ENCODE data around the gene BRPF1. TPM values are rescaled to one million over a fixed set of nuclear protein-coding genes. Genes with fewer than 3 reads are reported as not detected.

BRPF1 gene
- total RNA-seq, 1 donor from 2014 or later = 18.7 TPM

DNA sequence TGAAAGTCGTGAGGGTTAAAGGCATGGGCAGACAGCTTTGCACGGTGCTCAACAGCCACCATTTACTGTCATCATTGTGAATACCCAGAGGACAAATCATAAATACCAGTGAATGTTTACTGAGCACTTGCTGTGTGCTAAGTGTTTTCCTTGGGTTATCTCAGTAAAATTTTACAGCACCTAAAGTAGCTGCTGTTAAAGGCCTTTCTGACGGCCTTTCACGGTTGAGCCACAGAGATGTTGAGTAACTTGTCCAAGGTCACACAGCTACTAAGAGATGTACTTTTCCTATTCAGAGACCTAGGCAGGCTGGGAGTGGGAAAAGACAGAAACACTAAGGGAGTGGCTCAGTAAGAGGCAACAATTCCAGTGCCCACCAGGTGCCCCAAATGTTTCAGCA is 28.3 kb upstream of the BRPF1 start:
- DNase-seq (ENCODE audit: low read depth in 2 of 2) = no peak

DNA sequence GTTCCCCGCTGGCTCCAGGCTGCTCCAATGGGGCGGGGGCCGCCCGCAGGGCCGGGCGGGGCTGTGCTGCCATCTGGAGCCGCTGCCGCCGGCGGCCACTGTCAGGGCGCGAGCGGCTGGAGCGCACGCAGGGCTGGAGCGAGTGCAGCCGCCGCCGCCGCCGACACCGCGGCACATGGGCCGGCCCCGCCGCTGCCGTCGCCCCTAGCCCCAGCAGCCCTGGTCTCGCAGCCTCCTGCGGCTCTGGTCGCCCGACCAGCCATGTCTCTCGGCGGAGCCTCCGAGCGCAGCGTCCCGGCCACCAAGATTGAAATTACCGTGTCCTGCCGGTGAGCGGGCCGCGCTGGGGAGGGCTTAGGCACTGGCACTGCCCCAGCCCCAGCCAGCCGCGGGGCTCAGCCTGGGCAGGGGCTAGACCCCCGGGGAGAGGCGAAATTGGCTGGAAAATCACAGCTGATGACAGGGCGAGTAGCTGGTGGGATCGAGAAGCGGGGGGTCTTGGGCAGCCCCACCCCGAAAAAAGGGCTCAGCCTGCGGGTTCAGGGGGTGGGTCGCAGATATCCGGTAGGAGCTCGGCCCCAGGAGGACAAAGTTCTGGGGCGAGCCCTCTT is 27.7 kb upstream of the BRPF1 start, which contains the start of gene CPNE9:
Gene CPNE9 (plus strand): TSS at position 98 of the 611 bp plus-strand sequence. CDS start 164 bp downstream, at position 262.
- DNase-seq (ENCODE audit: low read depth in 2 of 2) = no peak

DNA sequence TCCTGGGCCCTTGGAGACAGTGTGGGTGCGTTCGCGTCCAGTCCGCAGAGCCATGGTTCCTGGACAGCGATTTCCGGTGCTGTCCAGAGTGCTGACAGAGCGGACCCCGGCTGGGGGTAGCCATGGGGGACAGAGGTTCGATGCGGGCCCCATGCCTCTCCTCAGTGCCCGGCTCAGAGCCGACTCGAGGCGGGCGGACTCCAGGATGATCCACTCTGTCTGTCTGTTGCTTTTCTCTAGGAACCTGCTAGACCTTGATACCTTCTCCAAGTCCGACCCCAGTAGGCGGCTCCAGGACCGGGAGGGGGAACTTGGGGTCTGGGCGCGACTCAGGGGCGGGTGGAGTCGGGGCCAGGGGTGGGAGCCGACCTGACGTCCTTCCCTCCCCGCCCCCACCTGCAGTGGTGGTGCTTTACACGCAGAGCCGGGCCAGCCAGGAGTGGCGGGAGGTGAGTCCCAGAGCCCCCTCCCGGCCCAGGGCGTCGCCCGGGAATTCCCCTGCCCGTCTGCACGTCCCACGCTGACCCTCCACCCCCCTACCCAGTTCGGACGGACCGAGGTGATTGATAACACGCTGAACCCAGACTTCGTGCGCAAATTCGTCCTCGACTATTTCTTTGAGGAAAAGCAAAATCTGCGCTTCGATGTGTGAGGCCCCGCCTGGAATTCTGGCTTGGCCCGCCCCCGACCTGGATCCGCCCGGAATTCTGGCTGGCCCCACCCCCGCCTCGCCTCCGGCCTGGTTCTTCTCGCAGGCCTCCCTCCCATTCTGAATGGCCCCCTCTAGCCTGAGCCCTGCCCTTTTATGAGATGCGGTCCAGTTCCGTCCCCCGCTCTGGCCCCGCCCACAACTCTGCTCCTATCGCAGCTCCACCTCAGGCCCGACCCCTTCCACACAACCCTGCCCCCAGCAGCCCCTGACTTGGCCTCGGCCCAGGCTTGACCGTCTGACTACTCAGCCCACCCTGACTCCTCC is 26.9 kb upstream of the BRPF1 start:
- DNase-seq (ENCODE audit: low read depth in 2 of 2) = peak; percentile 35 to 42

DNA sequence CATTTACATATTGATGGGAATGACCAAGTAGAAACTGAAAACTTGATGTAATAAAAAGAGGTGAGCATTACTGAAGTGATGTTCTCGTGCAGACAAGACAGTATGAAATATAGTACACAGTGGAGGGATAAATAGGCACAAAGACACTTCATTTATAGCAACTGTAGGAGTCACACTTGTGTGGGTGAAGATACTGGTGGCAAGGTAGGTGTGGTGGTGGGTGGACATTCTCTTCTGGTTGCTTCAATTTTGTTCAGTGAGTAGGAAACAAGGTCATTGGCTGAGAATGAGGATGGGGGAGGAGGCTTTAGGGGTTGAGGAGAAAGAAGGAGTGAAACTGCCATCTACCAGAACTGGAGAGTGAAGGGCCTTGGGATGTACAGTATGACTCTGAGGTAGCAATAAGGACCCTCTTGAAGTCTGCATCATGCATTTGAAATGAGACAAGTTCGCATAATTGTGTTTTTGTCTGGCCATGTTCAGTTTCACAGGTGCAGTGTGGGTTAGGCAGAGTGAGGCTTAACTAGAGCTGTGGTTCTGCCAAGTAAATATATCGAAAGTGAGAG is 21.3 kb upstream of the BRPF1 start:
- no peak for DNase-seq (ENCODE audit: low read depth in 2 of 2)

DNA sequence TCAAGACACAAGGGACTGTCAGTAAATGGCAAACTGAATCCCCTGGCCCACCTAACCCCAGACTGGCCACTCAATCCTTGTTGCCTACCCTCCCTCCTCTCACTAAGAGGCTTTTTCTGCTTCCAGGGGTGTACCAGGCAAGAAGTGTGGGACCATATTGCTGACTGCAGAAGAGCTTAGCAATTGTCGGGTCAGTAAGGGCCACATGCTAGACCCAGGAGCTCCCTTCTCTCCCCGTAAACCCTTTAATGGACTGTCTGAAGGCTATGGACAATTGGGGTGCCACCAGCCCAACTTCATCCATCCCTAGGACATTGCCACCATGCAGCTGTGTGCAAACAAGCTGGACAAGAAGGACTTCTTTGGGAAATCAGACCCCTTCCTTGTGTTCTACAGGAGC is 19.1 kb upstream of the BRPF1 start:
- no peak for DNase-seq (ENCODE audit: low read depth in 2 of 2)

DNA sequence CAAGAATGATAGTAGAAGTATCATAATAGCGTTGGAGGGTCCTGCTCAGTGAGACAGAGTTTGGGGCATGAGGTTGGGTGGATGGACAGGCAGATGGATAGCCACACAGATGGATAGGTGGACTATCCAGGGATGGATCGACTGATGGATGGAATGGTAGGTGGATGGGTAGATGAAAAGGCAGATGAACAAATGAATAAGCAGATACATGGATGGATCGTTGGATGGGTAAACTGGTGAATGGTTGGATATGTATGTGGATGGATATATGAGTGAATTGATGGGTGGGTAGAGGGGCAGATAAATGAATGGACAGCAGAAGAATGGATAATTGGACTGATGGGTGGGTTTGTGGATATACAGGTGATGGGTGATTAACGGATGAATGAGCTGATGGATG is 18.4 kb upstream of the BRPF1 start:
- no peak for DNase-seq (ENCODE audit: low read depth in 2 of 2)

DNA sequence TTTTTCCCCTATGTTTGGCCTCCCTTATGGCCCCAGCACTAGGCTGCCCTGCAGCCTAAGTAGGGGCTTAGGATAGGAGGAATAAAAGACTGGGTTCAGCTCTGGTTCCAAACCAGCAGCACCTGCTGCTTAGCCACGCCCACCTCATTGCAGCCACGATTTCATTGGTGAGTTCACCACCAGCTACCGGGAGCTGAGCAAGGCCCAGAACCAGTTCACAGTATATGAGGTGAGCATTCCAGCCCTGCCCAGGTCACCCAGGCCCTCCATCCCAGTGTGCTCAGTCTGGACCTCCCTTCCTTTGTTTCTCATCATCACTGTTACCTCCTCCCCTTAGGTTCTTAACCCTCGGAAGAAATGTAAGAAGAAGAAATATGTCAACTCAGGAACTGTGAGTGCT is 16.4 kb upstream of the BRPF1 start:
- DNase-seq (ENCODE audit: low read depth in 2 of 2) = no peak

DNA sequence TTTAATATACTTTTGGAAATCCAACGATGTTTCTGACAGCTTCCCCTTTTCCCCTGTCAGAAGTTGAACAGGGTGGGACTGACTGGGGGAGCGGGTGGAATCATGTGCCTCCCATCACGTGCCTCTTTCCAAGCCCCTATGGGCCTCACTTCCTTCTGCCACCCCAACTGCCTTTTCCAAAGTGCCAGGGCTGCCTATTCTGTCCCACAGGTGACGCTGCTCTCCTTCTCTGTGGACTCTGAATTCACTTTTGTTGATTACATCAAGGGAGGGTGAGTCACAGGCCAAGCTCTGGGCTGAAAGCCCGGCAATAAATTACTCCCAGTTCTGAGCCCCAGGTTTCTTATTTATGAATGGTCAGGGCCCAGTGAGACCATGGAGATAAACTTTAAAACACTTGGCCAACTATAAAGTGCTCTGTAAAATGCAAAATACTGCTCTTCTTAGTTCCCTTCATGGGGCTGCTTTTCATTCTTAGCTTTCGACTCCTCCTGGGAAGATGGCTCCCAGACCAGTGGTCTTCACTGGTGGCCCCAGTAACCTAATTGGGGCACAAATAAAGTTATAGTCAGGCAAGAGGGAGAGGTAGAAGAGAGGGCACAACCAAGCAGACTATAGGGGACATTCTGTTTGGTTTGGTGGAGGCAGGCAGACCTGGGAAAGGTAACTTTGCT is 15.6 kb upstream of the BRPF1 start:
- DNase-seq (ENCODE audit: low read depth in 2 of 2) = peak; percentile 82 to 90

DNA sequence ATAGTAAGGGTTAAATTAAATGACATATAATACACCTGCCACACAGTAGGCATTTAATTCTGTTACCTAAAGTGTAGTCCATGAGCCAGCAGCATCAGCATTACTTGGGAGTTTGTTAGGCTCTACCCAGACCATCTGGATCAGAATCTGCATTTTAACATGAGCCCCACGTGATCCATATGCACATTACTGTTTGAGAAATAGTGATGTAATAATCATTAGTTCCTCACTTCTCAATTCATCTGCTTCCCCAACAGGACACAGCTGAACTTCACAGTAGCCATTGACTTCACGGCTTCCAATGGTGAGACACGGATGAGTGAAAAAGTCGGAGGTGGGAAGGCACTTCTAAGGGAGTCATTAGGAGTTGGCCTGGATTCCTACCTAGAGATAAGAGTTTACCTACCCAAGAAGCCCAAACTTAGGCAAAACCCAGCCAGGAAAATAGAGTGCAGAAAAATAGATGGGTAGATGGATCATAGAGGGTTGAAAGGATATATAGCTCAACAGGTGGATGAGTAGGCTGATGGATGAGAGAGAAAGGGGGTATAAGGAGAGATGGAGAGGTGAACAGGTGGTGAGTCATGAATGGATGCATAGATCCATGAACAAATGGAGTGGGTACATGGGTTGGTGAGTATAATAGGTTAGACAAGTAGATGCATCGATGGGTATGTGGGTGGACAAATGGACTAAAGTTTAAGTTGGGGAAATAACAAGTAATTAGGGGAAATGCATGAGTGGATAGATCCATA is 14.6 kb upstream of the BRPF1 start:
- no peak for DNase-seq (ENCODE audit: low read depth in 2 of 2)

DNA sequence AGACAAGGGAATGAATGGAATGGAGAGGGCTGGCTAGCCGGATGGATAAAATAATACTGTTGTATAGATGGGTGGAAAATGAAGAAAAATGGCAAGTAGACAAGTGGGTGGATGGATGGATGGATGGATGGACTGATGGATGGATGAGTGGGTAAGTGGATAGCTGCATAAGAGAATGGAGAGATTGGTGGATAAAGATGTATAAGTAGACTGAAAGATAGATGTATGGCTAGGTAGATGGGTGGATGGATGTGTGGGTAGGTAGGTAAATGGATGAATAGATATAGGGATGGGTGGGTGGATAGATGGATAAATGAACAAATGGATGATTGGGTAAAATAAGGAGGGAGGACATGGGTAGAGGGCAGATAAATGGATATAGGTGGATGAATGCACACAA is 14.0 kb upstream of the BRPF1 start:
- DNase-seq (ENCODE audit: low read depth in 2 of 2) = no peak

DNA sequence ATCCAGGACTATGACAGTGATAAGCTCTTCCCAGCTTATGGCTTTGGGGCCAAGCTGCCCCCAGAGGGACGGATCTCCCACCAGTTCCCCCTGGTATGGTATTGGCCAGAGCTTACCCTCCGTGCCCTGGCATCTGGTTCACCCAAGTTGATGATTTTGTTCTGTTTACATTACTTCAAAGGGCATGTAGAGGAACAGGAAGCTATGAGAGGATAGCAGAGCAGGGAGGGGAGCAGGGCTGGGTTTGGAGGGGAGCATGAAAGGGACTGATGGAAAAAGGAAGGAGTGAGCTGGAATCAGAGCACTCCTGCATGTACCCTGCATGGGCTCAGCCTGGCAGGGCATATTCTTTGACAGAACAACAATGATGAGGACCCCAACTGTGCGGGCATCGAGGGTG is 13.4 kb upstream of the BRPF1 start:
- DNase-seq (ENCODE audit: low read depth in 2 of 2) = no peak

DNA sequence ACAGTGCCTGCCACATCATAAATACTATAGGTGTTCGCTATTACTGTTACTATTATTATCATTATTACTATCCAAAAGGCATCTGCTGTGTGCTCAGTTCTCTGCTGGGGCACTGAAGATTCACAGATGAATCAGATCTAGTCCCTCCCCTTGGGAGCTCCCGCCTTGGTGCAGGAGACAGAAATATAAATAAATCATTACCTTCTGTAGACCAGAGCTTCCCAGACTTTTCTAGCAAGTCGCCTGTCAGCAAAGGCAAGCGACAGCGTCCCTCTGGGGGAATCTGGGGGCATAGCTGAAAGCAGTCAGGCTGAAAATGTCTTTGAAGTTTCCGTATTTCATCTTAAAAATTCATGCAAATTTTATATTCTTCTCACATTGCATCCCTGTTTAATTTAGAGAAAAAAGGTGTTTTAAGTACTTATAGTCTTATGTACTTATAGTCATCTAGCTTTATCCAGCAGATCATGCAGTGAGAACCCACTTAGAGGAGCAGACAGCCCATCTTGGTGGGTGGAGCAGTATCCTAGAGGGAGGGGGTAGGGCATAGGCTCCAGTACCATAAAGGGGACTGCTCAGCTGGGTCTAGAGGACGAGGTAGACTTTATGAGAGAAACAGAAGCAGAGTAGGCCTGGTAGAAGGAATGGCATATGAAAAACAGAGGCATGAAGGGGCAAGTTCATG is 10.4 kb upstream of the BRPF1 start:
- DNase-seq (ENCODE audit: low read depth in 2 of 2) = no peak

DNA sequence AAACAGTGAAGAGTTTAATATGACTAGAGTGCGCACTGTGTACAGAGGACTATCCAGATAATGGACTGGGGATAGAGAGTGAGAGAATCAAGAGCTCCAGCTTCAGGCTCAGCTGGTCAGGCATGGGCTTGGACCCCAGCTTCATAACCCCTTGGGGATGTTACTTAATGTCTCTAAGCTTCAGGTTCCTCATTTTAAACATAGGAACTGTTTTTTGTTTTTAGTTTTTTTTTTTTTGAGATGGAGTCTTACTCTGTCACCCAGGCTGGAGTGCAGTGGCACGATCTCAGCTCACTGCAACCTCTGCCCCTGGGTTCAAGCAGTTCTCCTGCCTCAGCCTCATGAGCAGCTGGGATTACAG is 9.9 kb upstream of the BRPF1 start:
- no peak for DNase-seq (ENCODE audit: low read depth in 2 of 2)

DNA sequence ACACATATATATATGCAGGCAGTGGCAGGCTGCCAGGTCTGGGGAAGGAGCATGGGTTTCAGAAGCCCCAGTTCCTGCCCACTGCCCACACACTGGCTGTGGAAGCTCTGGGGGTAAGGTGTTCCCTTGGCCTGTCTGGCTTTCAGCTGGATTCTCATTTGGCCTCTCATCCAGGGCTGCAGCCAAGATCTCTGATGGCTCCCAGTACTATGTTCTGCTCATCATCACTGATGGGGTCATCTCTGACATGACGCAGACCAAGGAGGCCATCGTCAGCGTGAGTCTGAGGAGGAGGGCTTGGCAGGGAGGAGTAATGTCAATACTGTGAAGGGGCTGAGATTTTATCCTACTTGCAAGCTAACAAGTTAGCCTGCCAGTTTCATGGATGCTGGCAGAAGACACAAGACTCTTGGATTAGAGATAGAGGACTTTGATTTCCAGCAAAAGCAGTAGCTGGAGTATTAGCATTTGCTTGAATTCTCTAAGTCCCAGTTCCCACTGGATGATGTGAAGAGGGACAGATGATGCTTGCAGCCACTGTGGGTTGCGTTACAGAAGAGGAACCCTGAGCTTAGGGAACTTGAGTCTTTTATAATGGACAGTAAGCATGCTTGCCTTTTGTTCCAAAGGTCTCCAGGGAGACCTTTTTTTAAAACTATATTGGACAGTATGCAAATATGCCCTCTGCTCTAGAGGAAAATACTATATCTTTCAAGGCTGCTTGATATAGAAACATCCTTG is 5.6 kb upstream of the BRPF1 start:
- DNase-seq (ENCODE audit: low read depth in 2 of 2) = no peak

DNA sequence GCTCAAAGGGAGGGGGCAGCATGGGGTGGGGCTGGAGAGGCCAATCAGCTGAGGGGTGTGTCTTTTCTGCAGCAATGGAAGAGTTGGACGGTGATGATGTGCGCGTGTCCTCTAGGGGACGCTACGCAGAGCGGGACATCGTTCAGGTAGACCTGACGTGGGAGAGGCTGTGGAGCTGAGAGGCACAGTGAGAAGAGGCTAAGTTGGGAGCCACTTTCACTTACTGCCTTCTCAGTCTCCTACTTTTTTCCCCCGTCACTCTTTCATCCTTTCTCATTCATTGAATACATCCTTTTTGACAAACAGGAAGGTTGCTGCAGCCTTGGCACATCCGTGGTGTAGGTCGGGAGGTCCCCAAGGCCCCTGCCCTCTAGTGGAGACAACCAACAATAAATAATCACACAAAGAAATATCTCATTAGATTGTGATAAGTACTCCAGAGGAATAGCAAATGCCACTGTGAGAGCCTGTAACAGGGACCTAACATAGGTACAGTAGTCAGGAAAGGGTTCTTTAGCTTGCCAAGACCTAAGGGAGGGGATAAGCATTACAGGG is 4.4 kb upstream of the BRPF1 start:
- no peak for DNase-seq (ENCODE audit: low read depth in 2 of 2)

DNA sequence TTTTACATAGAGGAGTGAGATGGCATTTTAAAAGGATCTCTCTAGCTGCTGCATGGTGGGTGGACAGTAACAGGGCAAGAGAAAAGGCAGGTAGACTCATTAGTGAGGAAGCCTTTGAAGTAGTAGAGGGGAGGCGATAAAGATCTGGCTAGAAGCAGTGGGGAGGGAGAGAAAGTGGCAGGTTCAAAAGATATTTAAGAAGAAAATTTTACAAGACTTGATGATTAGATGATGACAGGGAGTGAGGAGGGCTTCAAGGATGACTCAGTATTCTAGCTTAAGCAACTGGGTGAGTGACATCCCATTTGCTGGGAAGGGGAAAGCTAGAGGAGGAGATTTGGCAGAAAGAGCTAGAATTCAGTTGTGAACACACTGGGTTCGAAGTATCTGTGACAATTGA is 3.8 kb upstream of the BRPF1 start:
- DNase-seq (ENCODE audit: low read depth in 2 of 2) = no peak

DNA sequence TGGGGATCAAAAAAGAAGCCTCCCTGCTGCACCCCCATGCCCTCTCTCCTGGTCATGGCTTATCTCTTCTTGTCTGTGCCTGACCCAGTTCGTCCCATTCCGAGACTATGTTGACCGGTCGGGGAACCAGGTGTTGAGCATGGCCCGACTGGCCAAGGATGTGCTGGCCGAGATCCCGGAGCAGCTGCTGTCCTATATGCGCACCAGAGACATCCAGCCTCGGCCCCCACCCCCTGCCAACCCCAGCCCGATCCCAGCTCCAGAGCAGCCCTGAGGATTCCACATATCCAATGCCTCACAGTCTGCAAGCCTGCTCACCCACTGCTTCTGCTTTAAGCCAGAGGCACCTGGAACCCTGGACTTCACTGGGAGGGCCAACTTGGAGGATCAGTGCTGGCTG is 2.1 kb upstream of the BRPF1 start:
- DNase-seq (ENCODE audit: low read depth in 2 of 2) = no peak

DNA sequence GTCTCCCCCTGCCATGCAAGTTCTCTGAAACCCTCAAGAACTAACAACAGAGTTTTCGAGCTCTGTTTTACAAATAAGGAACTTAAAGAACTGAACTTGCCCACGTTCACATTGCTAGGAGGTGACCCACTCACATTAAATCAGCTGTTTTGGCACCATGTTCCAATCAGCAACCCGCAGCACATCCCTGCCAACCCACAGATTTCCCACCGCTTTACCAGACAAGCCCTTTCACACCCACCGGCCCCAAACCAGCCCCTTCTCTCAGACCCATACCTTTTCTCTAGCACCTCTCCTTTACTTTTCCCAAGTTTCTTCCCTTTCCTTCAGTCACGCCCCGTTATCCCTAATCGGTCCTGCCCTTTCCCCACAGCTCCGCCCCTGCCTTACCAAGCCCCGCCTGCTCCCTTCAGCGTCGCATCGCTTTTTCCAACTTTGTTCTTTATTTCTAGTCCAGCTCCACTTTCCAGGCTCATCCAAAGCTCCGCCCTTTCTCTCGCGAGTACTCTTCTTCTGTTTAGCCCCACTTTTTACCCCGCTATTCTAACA is 804 bp upstream of the BRPF1 start:
- no peak for DNase-seq (ENCODE audit: low read depth in 2 of 2)

DNA sequence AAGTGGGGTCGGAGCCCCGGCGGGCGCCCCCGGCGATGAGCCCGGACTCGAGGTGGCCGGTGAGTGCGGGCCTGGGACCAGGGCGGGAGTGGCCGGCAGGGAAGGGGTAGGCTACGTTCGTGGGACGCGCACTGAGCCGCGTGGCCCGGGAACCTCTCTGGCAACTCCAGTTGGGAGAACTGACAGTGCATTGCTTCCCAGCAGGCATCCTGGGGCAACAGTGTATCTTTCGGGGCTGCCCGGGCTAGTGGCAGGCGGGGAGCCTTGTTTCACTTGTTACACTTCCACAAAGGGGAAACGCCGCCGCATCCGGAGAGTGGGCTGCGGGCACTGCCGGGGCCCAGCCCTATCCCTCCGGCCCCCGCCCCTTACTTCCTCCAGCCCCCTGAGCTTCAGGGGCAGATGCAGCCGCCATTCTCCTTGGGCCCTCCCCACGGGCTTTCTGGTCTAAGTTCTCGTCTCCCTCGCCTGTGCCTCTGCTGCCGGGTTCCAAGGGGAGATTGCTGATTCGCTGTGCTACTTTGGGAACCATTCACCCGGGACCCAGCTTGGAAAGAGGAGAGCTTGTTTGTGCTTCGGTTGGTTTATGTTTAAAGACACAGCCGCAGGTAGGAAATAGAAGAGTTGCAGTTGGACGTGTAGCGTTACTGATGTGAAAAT is 675 bp downstream of the BRPF1 start:
- peak; percentile 30 to 46 for DNase-seq (ENCODE audit: low read depth in 2 of 2)
